GM13977 (cell line): ENCODE data around the gene WDPCP.

ENCODE experiments used
- DNase-seq: peaks from one replicate; pipeline ENCODE4 v3.0.0; 2012; ENCODE audit warnings: low spot score
- CTCF ChIP-seq: IDR thresholded peaks from 2 replicates; pipeline ENCODE4 v1.5.1; 2012; ENCODE audit warnings: mild to moderate bottlenecking, control low read depth; ENCODE audit not compliant: insufficient read depth; ENCODE audit errors: extremely low read depth, missing control alignments
- in situ Hi-C: fragments of 300-500 bp; cut with MboI; formaldehyde crosslinking; loops from one replicate; pipeline ENCODE4 v1.12.0; 2022; ENCODE audit warnings: low sequenced_read_pairs, low pct_unique_long_range_greater_than_20kb, mixed read lengths, inconsistent platforms; ENCODE audit not compliant: unreplicated experiment

The WDPCP gene

GRCh38 chr2:63538390-63538789, 49.9 kb downstream of the WDPCP start:
- TF ChIP-seq CTCF: no peak
- no peak for DNase-seq
- in situ Hi-C loops: no loop called here

GRCh38 chr2:63537306-63537705, 51.0 kb downstream of the WDPCP start:
- no peak for DNase-seq
- no peak for TF ChIP-seq CTCF
- in situ Hi-C loops: no loop called here

GRCh38 chr2:63530704-63531279, 57.5 kb downstream of the WDPCP start:
- TF ChIP-seq CTCF: no peak
- no peak for DNase-seq
- in situ Hi-C loops: no loop called here

- in situ Hi-C loops: no loop called here
Measured at GRCh38 chr2:63525905-63526304, 62.4 kb downstream of the WDPCP start.

GRCh38 chr2:63522950-63523349, 65.3 kb downstream of the WDPCP start:
- in situ Hi-C loops: no loop called here
- no peak for DNase-seq
- TF ChIP-seq CTCF: no peak

More at GRCh38 chr2:63525905-63526304, 62.4 kb downstream of the WDPCP start:
- no peak for TF ChIP-seq CTCF
- no peak for DNase-seq

GRCh38 chr2:63520793-63521192, 67.5 kb downstream of the WDPCP start:
- in situ Hi-C loops: no loop called here
- TF ChIP-seq CTCF: no peak
- no peak for DNase-seq

GRCh38 chr2:63514781-63515180, 73.5 kb downstream of the WDPCP start:
- TF ChIP-seq CTCF: no peak
- in situ Hi-C loops: no loop called here
- no peak for DNase-seq
